Measurements from ENCODE around the gene HK1.

- TF ChIP-seq CTCF (IDR thresholded peaks at IDR 0.05; ENCODE audit: low read length): no peak
- TF ChIP-seq EZH2phosphoT487 (IDR thresholded peaks at IDR 0.05; ENCODE audit: low read length): no peak
- TF ChIP-seq EZH2 (optimal IDR thresholded peaks at IDR 0.05; ENCODE audit: low read depth, low read length): no peak
Measured at GRCh38 chr10:69292459-69292858, 14.2 kb downstream of the HK1 start.

Data from MM.1S (cell line).